Right forelimb (tissue), 1 donor: ENCODE data around the gene CFAP107.
"Not testable (repeated sequence)": the region's sequence is repeated elsewhere in the genome, so short reads cannot be mapped to it uniquely, and the experiment has no call there.

ENCODE experiments used
- DNase-seq: peaks from one replicate; pipeline ENCODE4 v3.0.0-alpha.2; 2018

The CFAP107 gene

GRCh38 chr1:12745992-12746323 lies at the start of gene CFAP107:
TSS of gene CFAP107 (plus strand) at chr1:12746200. CDS start at chr1:12746431, 231 bp downstream.
- no peak for DNase-seq

- DNase-seq: no peak
Measured at GRCh38 chr1:12696658-12697057, 49.3 kb upstream of the CFAP107 start.

- no peak for DNase-seq
Measured at GRCh38 chr1:12697397-12697796, 48.6 kb upstream of the CFAP107 start.

- no peak for DNase-seq
Measured at GRCh38 chr1:12703821-12704451, 42.1 kb upstream of the CFAP107 start.

GRCh38 chr1:12706061-12706460 lies 39.9 kb upstream of the CFAP107 start:
- DNase-seq: no peak

- DNase-seq: no peak
Measured at GRCh38 chr1:12708396-12709090, 37.5 kb upstream of the CFAP107 start.

- DNase-seq: no peak
Measured at GRCh38 chr1:12709091-12709491, 36.9 kb upstream of the CFAP107 start.

GRCh38 chr1:12709696-12710095 lies 36.3 kb upstream of the CFAP107 start:
- DNase-seq: no peak

GRCh38 chr1:12711536-12711935 lies 34.5 kb upstream of the CFAP107 start:
- no peak for DNase-seq

- no peak for DNase-seq
Measured at GRCh38 chr1:12712076-12712475, 33.9 kb upstream of the CFAP107 start.

GRCh38 chr1:12712929-12713328 lies 33.1 kb upstream of the CFAP107 start:
- no peak for DNase-seq

GRCh38 chr1:12713651-12714050 lies 32.3 kb upstream of the CFAP107 start:
- DNase-seq: not testable (repeated sequence)

- no peak for DNase-seq
Measured at GRCh38 chr1:12714710-12715475, 31.1 kb upstream of the CFAP107 start.

GRCh38 chr1:12715896-12716437 lies 30.0 kb upstream of the CFAP107 start, which contains the start of gene AADACL3:
TSS of gene AADACL3 (plus strand) at chr1:12716110. CDS start at chr1:12716177, 67 bp downstream.
- no peak for DNase-seq

- DNase-seq: no peak
Measured at GRCh38 chr1:12717301-12717838, 28.6 kb upstream of the CFAP107 start.

GRCh38 chr1:12722626-12723025 lies 23.4 kb upstream of the CFAP107 start:
- no peak for DNase-seq

- no peak for DNase-seq
Measured at GRCh38 chr1:12728391-12728790, 17.6 kb upstream of the CFAP107 start.

GRCh38 chr1:12730156-12730555 lies 15.8 kb upstream of the CFAP107 start:
- DNase-seq: no peak

- not testable (repeated sequence) for DNase-seq
Measured at GRCh38 chr1:12731084-12731483, 14.9 kb upstream of the CFAP107 start.

GRCh38 chr1:12734651-12735050 lies 11.3 kb upstream of the CFAP107 start:
- DNase-seq: no peak

GRCh38 chr1:12738934-12739333 lies 7.1 kb upstream of the CFAP107 start:
- no peak for DNase-seq

- DNase-seq: no peak
Measured at GRCh38 chr1:12739613-12740012, 6.4 kb upstream of the CFAP107 start.

- DNase-seq: no peak
Measured at GRCh38 chr1:12741946-12742345, 4.1 kb upstream of the CFAP107 start.
